ENCODE measurements around the gene SCAF11.

The SCAF11 gene

DNA sequence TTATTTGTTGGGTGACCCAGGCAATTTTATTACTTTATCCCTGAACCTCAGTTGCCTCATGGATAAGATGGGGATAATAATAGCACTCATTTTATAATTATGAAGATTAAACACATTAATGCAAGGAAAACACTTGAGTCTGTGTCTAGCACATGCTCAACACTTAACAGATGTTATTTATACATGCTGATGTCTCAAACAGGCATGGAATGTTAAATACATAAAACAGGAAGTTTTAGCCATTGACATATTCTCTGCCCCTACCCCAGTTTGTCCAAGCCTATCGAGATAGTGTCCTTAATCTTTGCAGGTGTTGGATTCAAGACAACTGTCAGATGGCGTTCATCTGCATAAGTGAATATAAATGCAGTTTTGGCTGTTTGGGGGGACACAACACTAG lies 109.8 kb downstream of the SCAF11 start:
- no peaks in the 10 kb centered on the region for H3K27me3 ChIP-seq (ENCODE audit: low read depth, low read length)
- H3K9me3 ChIP-seq (ENCODE audit: control insufficient read depth in 1 of 2, low read length in 2 of 2) = no peaks in the 10 kb centered on the region
- H3K36me3 ChIP-seq (ENCODE audit: control insufficient read depth in 1 of 2, insufficient read depth in 2 of 2, low read length in 2 of 2) = peaks cover 0 to 26% of the 10 kb centered on the region in 2 donors
- H3K27ac ChIP-seq (ENCODE audit: low read length) = no peak overlapping the region
- H3K4me1 ChIP-seq (ENCODE audit: control insufficient read depth in 1 of 2, insufficient read depth in 2 of 2, low read length in 2 of 2) = peaks cover 0 to 21% of the 10 kb centered on the region in 2 donors
- H3K4me3 ChIP-seq (ENCODE audit: low read depth in 1 of 2, low read length in 2 of 2) = no peak overlapping the region

DNA sequence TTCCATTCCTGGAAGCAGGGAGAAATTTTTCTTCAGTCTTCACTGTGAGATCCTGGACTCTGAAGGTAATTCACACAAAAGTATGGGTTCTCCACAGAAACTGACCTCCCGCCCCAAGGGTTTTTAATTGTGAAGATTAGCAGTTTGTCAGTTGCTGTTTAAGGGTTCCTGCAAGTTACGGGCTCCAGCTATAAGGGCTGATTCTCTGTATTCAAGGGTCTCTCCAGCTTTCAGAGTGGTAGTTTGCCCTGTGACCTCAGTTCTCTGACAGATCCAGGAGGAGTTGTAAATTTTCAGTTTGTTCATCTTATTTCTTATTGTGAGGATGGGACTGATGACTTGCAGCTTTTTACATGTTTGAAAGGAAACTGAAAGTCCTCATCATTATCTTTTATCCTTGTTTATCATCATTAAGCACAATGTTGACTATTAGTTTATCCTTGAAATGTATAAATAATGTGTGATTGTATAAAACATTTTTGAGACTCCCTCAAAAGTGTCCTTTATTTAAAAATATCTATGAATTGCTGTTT lies 110.9 kb downstream of the SCAF11 start:
- no peak overlapping the region for H3K4me3 ChIP-seq (ENCODE audit: low read depth in 1 of 2, low read length in 2 of 2)
- H3K27ac ChIP-seq (ENCODE audit: low read length) = peak overlapping the region; percentile 35
- H3K9me3 ChIP-seq (ENCODE audit: control insufficient read depth in 1 of 2, low read length in 2 of 2) = peaks cover 0 to 6% of the 10 kb centered on the region in 2 donors
- H3K36me3 ChIP-seq (ENCODE audit: control insufficient read depth in 1 of 2, insufficient read depth in 2 of 2, low read length in 2 of 2) = peaks cover 5 to 34% of the 10 kb centered on the region in 2 donors
- no peaks in the 10 kb centered on the region for H3K27me3 ChIP-seq (ENCODE audit: low read depth, low read length)
- peaks cover 0 to 21% of the 10 kb centered on the region in 2 donors for H3K4me1 ChIP-seq (ENCODE audit: control insufficient read depth in 1 of 2, insufficient read depth in 2 of 2, low read length in 2 of 2)

DNA sequence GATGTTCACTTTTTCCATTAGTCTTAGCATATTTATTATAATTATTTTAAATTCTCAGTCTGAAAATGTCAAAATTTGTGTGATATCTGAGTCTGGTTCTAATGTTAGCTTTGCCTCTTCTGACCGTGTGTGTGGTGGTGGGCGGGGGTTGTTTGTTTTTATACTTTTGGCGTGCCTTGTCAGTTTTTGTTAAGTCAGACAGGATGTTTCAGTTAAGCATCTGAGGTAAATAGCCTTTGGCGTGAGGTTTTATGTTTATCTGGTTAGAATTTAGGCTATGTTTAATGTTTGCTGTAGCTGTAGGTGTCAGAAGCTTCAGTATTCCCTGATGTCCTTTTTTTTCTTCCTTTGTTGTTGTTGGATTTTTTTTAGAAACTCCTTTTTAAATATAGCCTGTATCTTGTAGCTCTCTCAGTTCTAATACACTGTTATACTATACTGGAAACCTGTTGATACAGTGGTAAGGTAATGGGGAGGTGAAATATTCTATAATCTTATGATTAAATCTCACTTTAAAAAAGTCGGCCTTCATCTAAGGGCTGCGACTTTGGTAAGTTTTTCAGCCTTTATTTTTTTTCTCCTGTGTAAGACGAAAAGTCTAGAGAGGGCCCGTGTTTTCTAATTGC lies 111.6 kb downstream of the SCAF11 start:
- peak overlapping the region; percentile 35 for H3K27ac ChIP-seq (ENCODE audit: low read length)

DNA sequence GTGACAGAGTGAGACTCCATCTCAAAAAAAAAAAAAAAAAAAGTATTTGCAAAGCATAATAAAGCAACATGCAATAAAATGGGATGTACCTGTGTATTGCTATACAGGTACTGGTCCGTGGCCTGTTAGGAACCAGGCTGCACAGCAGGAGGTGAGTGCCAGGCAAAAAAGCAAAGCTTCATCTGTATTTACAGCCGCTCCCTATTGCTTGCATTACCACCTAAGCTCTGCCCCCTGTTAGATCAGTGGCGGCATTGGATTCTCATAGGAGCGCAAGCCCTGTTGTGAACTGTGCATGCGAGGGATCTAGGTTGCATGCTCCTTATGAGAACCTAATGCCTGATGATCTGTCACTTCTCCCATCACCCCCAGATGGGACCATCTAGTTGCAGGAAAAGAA lies 113.3 kb downstream of the SCAF11 start:
- H3K9me3 ChIP-seq (ENCODE audit: control insufficient read depth in 1 of 2, low read length in 2 of 2) = peaks cover 0 to 6% of the 10 kb centered on the region in 2 donors
- H3K27me3 ChIP-seq (ENCODE audit: low read depth, low read length) = no peaks in the 10 kb centered on the region
- H3K4me1 ChIP-seq (ENCODE audit: control insufficient read depth in 1 of 2, insufficient read depth in 2 of 2, low read length in 2 of 2) = peaks cover 0 to 21% of the 10 kb centered on the region in 2 donors
- no peak overlapping the region for H3K27ac ChIP-seq (ENCODE audit: low read length)
- no peak overlapping the region for H3K4me3 ChIP-seq (ENCODE audit: low read depth in 1 of 2, low read length in 2 of 2)
- H3K36me3 ChIP-seq (ENCODE audit: control insufficient read depth in 1 of 2, insufficient read depth in 2 of 2, low read length in 2 of 2) = peaks cover 16 to 45% of the 10 kb centered on the region in 2 donors

More for the DNA sequence above, 111.6 kb downstream of the SCAF11 start:
- Histone ChIP-seq H3K9me3 (ENCODE audit: control insufficient read depth in 1 of 2, low read length in 2 of 2) (peaks cover 0 to 6% of the 10 kb centered on the region in 2 donors), H3K36me3 (ENCODE audit: control insufficient read depth in 1 of 2, insufficient read depth in 2 of 2, low read length in 2 of 2) (peaks cover 8 to 41% of the 10 kb centered on the region in 2 donors), H3K27me3 (ENCODE audit: low read depth, low read length) (no peaks in the 10 kb centered on the region), H3K4me1 (ENCODE audit: control insufficient read depth in 1 of 2, insufficient read depth in 2 of 2, low read length in 2 of 2) (peaks cover 0 to 21% of the 10 kb centered on the region in 2 donors), H3K4me3 (ENCODE audit: low read depth in 1 of 2, low read length in 2 of 2) (no peak overlapping the region)

DNA sequence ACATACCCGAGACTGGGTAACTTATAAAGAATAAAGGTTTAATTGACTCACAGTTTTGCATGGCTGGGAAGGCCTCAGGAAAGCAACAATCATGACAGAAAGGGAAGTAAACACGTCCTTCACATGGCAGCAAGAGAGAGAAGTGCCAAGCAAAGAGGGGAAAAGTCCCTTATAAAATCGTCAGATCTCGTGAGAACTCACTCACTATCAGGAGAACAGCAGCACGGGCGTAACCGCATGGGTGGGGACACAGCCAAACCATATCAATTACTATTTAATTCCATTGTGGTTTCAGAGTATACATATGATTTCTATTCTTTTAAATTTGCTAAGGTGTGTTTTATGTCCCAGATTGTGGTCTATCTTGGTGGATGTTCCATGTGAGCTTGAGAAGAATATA lies 117.9 kb downstream of the SCAF11 start:
- H3K9me3 ChIP-seq (ENCODE audit: control insufficient read depth in 1 of 2, low read length in 2 of 2) = peaks cover 0 to 6% of the 10 kb centered on the region in 2 donors
- H3K36me3 ChIP-seq (ENCODE audit: control insufficient read depth in 1 of 2, insufficient read depth in 2 of 2, low read length in 2 of 2) = peaks cover 16 to 36% of the 10 kb centered on the region in 2 donors
- no peaks in the 10 kb centered on the region for H3K27me3 ChIP-seq (ENCODE audit: low read depth, low read length)
- H3K27ac ChIP-seq (ENCODE audit: low read length) = no peak overlapping the region
- H3K4me3 ChIP-seq (ENCODE audit: low read depth in 1 of 2, low read length in 2 of 2) = no peak overlapping the region
- no peaks in the 10 kb centered on the region for H3K4me1 ChIP-seq (ENCODE audit: control insufficient read depth in 1 of 2, insufficient read depth in 2 of 2, low read length in 2 of 2)
